ENCODE measurements around the gene MARK3. TPM values are rescaled to one million over a fixed set of nuclear protein-coding genes. Genes with fewer than 3 reads are reported as not detected.

MARK3 gene
- total and polyA plus RNA-seq, 2 of the 4 experiments (the other 2 are of a cell fraction), result 78.5 to 80.5 TPM

DNA sequence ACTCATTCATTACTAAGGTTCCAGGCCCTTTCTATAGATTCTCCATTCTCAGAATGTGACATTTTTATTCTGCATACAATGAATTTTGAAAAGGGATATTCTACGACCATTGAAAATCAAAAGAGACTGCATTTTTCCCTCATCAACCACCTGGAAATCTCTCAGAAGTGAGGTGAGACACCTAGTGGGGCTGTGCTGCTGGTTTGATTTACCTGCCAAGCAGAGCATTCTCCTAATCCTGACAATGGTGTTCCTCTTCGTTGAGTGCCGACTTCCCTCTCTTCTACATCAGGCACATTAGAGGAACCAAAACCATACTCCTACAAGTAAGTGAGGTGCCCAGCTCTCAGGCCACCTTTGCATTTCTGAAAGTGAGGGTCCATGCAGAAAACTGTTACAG lies 122.5 kb downstream of the MARK3 start:
- dilution Hi-C loops (cut with HindIII; ENCODE audit: low sequenced_read_pairs, unreplicated experiment) (no loop called here), in situ Hi-C loops (cut with MboI; ENCODE audit: low sequenced_read_pairs) (no loop called here), intact Hi-C loops (cut with micrococcal nuclease) (no loop called here)
- no peak overlapping the region for H3K23ac ChIP-seq (ENCODE audit: low read depth, low read length)
- H3K79me1 ChIP-seq (ENCODE audit: low read depth in 1 of 2, low read length in 2 of 2), result peaks cover 11 to 29% of the 10 kb centered on the region in 2 experiments
- TF ChIP-seq, protein P1, sequence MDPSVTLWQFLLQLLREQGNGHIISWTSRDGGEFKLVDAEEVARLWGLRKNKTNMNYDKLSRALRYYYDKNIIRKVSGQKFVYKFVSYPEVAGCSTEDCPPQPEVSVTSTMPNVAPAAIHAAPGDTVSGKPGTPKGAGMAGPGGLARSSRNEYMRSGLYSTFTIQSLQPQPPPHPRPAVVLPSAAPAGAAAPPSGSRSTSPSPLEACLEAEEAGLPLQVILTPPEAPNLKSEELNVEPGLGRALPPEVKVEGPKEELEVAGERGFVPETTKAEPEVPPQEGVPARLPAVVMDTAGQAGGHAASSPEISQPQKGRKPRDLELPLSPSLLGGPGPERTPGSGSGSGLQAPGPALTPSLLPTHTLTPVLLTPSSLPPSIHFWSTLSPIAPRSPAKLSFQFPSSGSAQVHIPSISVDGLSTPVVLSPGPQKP (IDR thresholded peaks at IDR 0.05; ENCODE audit: borderline replicate concordance, low read depth, low read length), result no peak
- TF ChIP-seq NFE2L2 (IDR thresholded peaks at IDR 0.05; ENCODE audit: low read depth, low read length) (no peak), MAZ (IDR thresholded peaks at IDR 0.05; ENCODE audit: borderline replicate concordance, low read depth, low read length) (no peak)
- ChIA-PET POLR2A (ENCODE audit: unreplicated experiment) (no interaction called here), CTCF (no interaction called here)
- H3K9me3 ChIP-seq (ENCODE audit: control insufficient read depth, insufficient read depth, low read length), result no peaks in the 10 kb centered on the region
- H3K27me3 ChIP-seq (ENCODE audit: control insufficient read depth, insufficient read depth, low read length), result no peaks in the 10 kb centered on the region
- BruUV-seq (replicated peaks), result no TSS peak
- no peak overlapping the region for H3K4me2 ChIP-seq (ENCODE audit: low read depth, low read length)
- no peak overlapping the region for H2AFZ ChIP-seq (replicated peaks; ENCODE audit: low read length, poor library complexity)
- no peak for ATAC-seq (ENCODE audit: low read depth)
- H4K8ac ChIP-seq (ENCODE audit: low read depth in 2 of 2, low read length in 2 of 2), result no peak overlapping the region
- no peak overlapping the region for H3K4ac ChIP-seq (ENCODE audit: low read depth, low read length)
- peaks cover 59% of the 10 kb centered on the region for H3K36me3 ChIP-seq (ENCODE audit: control insufficient read depth, insufficient read depth, low read length)
- H3K4me3 ChIP-seq (ENCODE audit: insufficient read depth, low read depth, low read length), result no peak overlapping the region
- H4K91ac ChIP-seq (ENCODE audit: insufficient read depth, low read depth, low read length), result no peak overlapping the region
- H3K14ac ChIP-seq (replicated peaks; ENCODE audit: low read depth, low read length), result no peak overlapping the region
- H2BK15ac ChIP-seq (ENCODE audit: low read depth, low read length), result no peak overlapping the region
- no peak overlapping the region for H2BK5ac ChIP-seq (ENCODE audit: low read depth, low read length, poor library complexity, severe bottlenecking)
- H4K5ac ChIP-seq (ENCODE audit: low read depth, low read length), result no peak overlapping the region
- no peak overlapping the region for H2AK9ac ChIP-seq (replicated peaks; ENCODE audit: low read depth, low read length, poor library complexity)
- H3K4me1 ChIP-seq (ENCODE audit: control insufficient read depth, insufficient read depth, low read length), result 0 out of 2 replicates have a peak, but pooled peaks cover 2% of the 10 kb centered on the region
- no peak overlapping the region for H3K9ac ChIP-seq (ENCODE audit: low read depth, low read length)
- no peak overlapping the region for H3K18ac ChIP-seq (ENCODE audit: low read depth, low read length)
- no peak overlapping the region for H3K27ac ChIP-seq (ENCODE audit: insufficient read depth, low read length)
- peaks cover 4% of the 10 kb centered on the region; the same call in 1 of the 2 replicates for H4K20me1 ChIP-seq (ENCODE audit: insufficient read depth, low read length)
- 80% methylated on average over 1 of the region's 3 CpGs; no CpG with 5 or more reads in 1 of the 2 experiments for WGBS, 2 experiments (ENCODE audit: extremely low coverage in 2 of 2, insufficient read length in 1 of 2)
- no peak for DNase-seq
- H3K9me1 ChIP-seq (ENCODE audit: insufficient read depth, low read length), result 0 out of 2 replicates have a peak, but pooled peaks cover 3% of the 10 kb centered on the region
- H2BK120ac ChIP-seq (ENCODE audit: low read depth, low read length), result no peak overlapping the region
- H2BK20ac ChIP-seq (ENCODE audit: low read depth, low read length), result no peak overlapping the region
- H3K56ac ChIP-seq (ENCODE audit: extremely low read depth, insufficient read depth, low read length), result no peak overlapping the region
- no peak overlapping the region for H2AK5ac ChIP-seq (ENCODE audit: low read depth, low read length)

Measured in IMR-90 (cell line).